Stomach smooth muscle (tissue), 2 donors: ENCODE data around the gene CDH3.

ENCODE experiments used
- H3K27ac ChIP-seq: one replicate; pipeline ENCODE4 v1.7.0; 2013; ENCODE audit warnings: mild to moderate bottlenecking, low read length, inconsistent platforms
- H3K27me3 ChIP-seq, 2 donors: one replicate each; pipeline ENCODE4 v1.7.0; 2013; ENCODE audit warnings: low read length in 2 of 2; ENCODE audit not compliant: insufficient read depth in 2 of 2, control insufficient read depth in 1 of 2
- H3K36me3 ChIP-seq, 2 donors: one replicate each; pipeline ENCODE4 v1.7.0; 2013; ENCODE audit warnings: low read length in 2 of 2; ENCODE audit not compliant: control insufficient read depth in 2 of 2, insufficient read depth in 2 of 2
- H3K4me1 ChIP-seq: one replicate; pipeline ENCODE4 v1.7.0; 2013; ENCODE audit warnings: low read length; ENCODE audit not compliant: control insufficient read depth, insufficient read depth
- H3K4me3 ChIP-seq, 2 donors: one replicate each; pipeline ENCODE4 v1.7.0; 2013; ENCODE audit warnings: low read length in 2 of 2
- H3K9ac ChIP-seq, 2 donors: one replicate each; pipeline ENCODE4 v1.7.0; 2013; ENCODE audit warnings: low read length in 2 of 2, mild to moderate bottlenecking in 1 of 2
- H3K9me3 ChIP-seq, 2 donors: one replicate each; pipeline ENCODE4 v1.7.0; 2013; ENCODE audit warnings: low read length in 2 of 2; ENCODE audit not compliant: control insufficient read depth in 2 of 2
- donor health status: healthy.
- donor health status: Pancreatic carcinoma.

CDH3 gene

DNA sequence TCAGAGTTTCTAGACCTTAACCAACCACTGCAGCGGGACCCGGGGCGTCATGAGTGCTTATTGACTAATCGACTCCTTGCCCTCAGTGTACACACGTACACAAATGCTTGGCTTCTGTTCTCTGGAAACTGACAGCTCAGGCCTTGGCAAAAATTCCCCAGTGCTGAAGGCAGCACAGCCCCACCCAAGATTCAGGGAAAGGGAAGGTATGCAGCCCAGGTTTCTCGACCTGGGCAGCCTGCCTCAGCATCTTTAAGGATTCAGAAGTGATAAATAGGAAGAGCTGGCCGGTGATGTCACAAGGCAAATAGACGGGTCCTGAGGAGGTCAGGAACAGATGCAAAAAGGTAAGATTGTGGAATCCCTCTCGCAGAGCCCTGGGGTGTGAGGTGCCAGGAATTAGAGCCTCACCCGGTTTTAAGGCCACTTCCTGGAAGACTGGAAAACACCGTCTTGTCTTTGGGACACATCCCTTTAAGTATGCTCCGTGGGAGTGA is 9.0 kb upstream of the CDH3 start:
- Histone ChIP-seq H3K36me3 (no peaks in the 10 kb centered on the region), H3K27me3 (no peaks in the 10 kb centered on the region), H3K27ac (no peak overlapping the region)

DNA sequence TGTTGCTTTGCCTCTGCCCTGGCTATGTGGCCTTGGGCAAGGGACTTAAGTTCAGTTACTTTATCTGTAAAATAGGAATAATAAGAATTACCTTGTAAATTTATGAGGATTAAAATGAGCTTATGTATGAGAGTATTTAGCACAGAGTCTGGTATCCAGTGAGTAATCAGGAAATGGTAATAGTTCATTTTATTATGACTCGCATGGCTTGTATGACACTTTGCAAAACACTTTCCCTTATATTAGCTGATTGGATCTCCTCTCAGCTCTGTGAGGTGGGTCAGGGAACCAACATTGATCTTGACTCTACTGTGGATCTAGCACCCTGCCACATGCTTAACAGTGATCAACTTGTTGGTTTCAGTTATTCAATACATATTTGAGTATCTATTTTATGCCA is 8.3 kb upstream of the CDH3 start:
- Histone ChIP-seq H3K9ac (no peak overlapping the region), H3K36me3 (no peaks in the 10 kb centered on the region), H3K4me3 (no peak overlapping the region), H3K27me3 (no peaks in the 10 kb centered on the region), H3K9me3 (no peaks in the 10 kb centered on the region), H3K27ac (no peak overlapping the region), H3K4me1 (no peaks in the 10 kb centered on the region)

More for the DNA sequence above, 9.0 kb upstream of the CDH3 start:
- Histone ChIP-seq H3K9me3 (no peaks in the 10 kb centered on the region), H3K4me1 (no peaks in the 10 kb centered on the region), H3K9ac (no peak overlapping the region), H3K4me3 (no peak overlapping the region)

- H3K27me3 ChIP-seq: peaks cover 25 to 37% of the 10 kb centered on the region in 2 donors
- H3K27ac ChIP-seq: no peak overlapping the region
- H3K9me3 ChIP-seq: no peaks in the 10 kb centered on the region
- H3K4me3 ChIP-seq: no peak overlapping the region
- H3K36me3 ChIP-seq: no peaks in the 10 kb centered on the region
- H3K9ac ChIP-seq: no peak overlapping the region
- peaks cover 16% of the 10 kb centered on the region for H3K4me1 ChIP-seq
Measured at GRCh38 chr16:68640972-68641371, 4.1 kb upstream of the CDH3 start.

DNA sequence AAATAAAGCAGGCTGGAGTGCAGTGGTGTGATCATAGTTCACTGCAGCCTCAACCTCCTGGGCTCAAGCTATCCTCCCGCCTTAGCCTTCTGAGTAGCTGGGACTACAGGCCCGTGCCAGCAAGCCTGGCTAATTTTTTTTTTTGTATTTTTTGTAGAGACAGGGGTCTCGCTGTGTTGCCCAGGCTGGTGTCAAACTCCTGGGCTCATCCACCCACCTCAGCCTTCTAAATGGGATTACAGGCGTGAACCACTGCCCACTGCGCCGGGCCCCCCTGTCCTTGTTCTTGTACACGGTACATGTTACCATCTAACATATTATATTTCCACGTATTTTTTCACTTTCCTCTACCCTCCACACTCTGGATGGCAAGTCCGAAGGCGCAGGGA is 3.1 kb upstream of the CDH3 start:
- Histone ChIP-seq H3K36me3 (no peaks in the 10 kb centered on the region), H3K4me3 (no peak overlapping the region), H3K9ac (no peak overlapping the region), H3K27ac (no peak overlapping the region), H3K4me1 (peaks cover 18% of the 10 kb centered on the region), H3K27me3 (peaks cover 31 to 47% of the 10 kb centered on the region in 2 donors), H3K9me3 (no peaks in the 10 kb centered on the region)

DNA sequence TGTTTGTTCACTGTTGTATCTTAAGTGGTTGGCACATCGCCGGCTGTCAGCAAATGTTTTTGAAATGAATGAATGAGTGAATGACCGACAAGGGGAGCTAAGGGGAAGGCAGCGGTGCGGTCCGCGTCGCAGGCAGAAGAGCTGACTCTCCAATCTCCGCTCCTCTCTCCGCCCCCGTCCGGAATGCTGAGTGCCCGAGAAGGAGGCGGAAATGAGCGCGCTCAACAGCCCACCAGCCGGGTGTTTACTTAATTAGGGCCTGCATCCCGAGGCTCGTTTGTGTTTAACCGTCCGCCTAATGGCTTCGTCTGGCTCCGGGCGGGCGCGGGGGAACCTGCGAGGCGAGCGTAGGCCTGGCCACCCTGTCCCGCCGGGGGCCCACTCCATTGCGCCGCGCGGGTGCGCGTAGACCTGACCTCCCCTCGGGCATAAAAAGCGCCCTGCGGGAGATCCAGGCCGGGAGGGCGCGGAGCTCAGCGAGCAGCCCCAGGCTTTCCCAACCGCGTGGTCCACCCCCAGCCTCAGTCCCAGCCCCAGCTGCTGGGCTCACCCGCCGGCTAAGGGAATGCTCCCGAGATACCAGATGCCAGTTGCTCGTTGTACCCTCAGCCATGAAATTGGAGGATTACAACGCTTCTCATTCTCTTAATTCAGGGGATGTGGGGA is 2.5 kb upstream of the CDH3 start:
- no peaks in the 10 kb centered on the region for H3K9me3 ChIP-seq
- peak overlapping the region in 1 of 2 donors; percentile 22 for H3K4me3 ChIP-seq
- peaks cover 18% of the 10 kb centered on the region for H3K4me1 ChIP-seq
- H3K9ac ChIP-seq: no peak overlapping the region
- no peaks in the 10 kb centered on the region for H3K36me3 ChIP-seq
- peaks cover 33 to 51% of the 10 kb centered on the region in 2 donors for H3K27me3 ChIP-seq
- no peak overlapping the region for H3K27ac ChIP-seq

GRCh38 chr16:68643227-68643626 is 1.9 kb upstream of the CDH3 start:
- H3K27me3 ChIP-seq: peaks cover 34 to 55% of the 10 kb centered on the region in 2 donors
- H3K27ac ChIP-seq: no peak overlapping the region

GRCh38 chr16:68643847-68644246 is 1.3 kb upstream of the CDH3 start:
- no peaks in the 10 kb centered on the region for H3K9me3 ChIP-seq
- no peak overlapping the region for H3K4me3 ChIP-seq
- H3K9ac ChIP-seq: no peak overlapping the region
- no peaks in the 10 kb centered on the region for H3K36me3 ChIP-seq
- peaks cover 36 to 55% of the 10 kb centered on the region in 2 donors for H3K27me3 ChIP-seq
- H3K4me1 ChIP-seq: peaks cover 18% of the 10 kb centered on the region
- no peak overlapping the region for H3K27ac ChIP-seq

More at GRCh38 chr16:68643227-68643626, 1.9 kb upstream of the CDH3 start:
- Histone ChIP-seq H3K4me1 (peaks cover 18% of the 10 kb centered on the region), H3K9ac (no peak overlapping the region), H3K4me3 (no peak overlapping the region), H3K9me3 (no peaks in the 10 kb centered on the region), H3K36me3 (no peaks in the 10 kb centered on the region)

DNA sequence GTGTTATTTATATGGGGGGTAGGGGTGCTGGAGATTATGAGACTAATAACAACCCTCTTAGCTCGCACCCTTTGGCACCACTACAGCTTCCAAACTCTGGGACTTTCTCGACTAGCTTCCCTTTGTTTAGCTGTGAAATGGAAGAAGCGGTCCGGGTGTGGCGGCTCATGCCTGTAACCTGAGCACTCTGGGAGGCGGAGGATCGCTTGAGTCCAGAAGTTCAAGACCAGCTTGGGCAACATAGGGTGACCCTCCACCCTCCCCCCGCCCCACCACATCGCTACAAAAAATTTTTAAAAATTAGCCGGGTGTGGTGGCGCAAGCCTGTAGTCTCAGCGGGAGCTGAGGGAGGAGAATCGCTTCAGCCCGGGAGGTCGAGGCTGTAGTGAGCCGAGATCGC is 814 bp upstream of the CDH3 start:
- Histone ChIP-seq H3K36me3 (no peaks in the 10 kb centered on the region), H3K4me3 (peak overlapping the region in 1 of 2 donors; percentile 8), H3K4me1 (peaks cover 18% of the 10 kb centered on the region), H3K9ac (no peak overlapping the region), H3K27ac (no peak overlapping the region), H3K9me3 (no peaks in the 10 kb centered on the region), H3K27me3 (peaks cover 36 to 55% of the 10 kb centered on the region in 2 donors)

- H3K9me3 ChIP-seq: no peaks in the 10 kb centered on the region
- peak overlapping the region in 1 of 2 donors; percentile 22 for H3K4me3 ChIP-seq
- peaks cover 36 to 55% of the 10 kb centered on the region in 2 donors for H3K27me3 ChIP-seq
- H3K36me3 ChIP-seq: no peaks in the 10 kb centered on the region
- H3K9ac ChIP-seq: no peak overlapping the region
- no peak overlapping the region for H3K27ac ChIP-seq
- peaks cover 18% of the 10 kb centered on the region for H3K4me1 ChIP-seq
Measured at GRCh38 chr16:68645494-68646388, 631 bp downstream of the CDH3 start.

DNA sequence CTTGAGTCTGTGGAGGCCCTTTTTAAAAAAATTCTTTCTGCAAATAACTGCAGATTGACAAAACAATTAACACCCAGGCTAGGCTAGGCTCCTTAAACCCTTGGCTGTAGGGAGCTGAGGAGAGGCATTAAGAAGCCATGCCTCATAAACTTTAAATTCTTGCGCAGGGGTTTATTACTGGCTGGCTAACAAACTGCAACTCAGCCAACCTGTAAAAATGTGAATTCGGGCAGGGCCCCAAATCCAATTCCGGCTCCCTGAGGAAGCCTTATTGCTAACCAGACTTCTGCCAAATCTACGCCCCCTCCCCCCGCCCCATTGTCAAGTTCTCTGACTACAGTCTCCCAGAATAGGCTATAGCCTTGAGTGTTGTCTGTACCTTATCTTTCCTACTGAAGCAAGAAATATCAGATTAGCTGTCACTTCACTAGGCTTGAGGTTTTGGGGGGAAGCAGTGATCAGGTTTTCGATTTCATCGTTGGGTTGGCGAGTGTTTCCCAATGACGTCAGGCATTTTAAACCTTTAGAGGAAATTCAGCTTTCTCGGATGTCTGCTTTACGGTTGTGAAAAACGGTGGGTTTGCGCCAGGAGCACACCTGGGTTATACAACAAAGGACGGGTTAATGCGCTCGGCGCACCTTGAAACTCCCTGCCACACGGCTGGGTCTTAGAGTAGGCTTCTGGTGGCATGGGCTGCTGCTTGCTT is 2.0 kb downstream of the CDH3 start:
- no peaks in the 10 kb centered on the region for H3K36me3 ChIP-seq
- no peak overlapping the region for H3K4me3 ChIP-seq
- no peaks in the 10 kb centered on the region for H3K9me3 ChIP-seq
- H3K27ac ChIP-seq: no peak overlapping the region
- H3K9ac ChIP-seq: no peak overlapping the region
- H3K27me3 ChIP-seq: peaks cover 40 to 54% of the 10 kb centered on the region in 2 donors
- peaks cover 18% of the 10 kb centered on the region for H3K4me1 ChIP-seq
